ENCODE data around the gene AKAP3.

Gene AKAP3

GRCh38 chr12:4591180-4591687, 57.6 kb downstream of the AKAP3 start:
- DNase-seq: no peak

- DNase-seq: no peak
These were observed 58.9 kb downstream of the AKAP3 start for GRCh38 chr12:4589941-4590340.

GRCh38 chr12:4588916-4589315, 59.9 kb downstream of the AKAP3 start:
- DNase-seq: no peak

- no peak for DNase-seq
These were observed 61.7 kb downstream of the AKAP3 start for GRCh38 chr12:4587108-4587507.

- DNase-seq: no peak
These were observed 62.4 kb downstream of the AKAP3 start for GRCh38 chr12:4586500-4586899.

GRCh38 chr12:4584896-4585295, 64.0 kb downstream of the AKAP3 start:
- no peak for DNase-seq

- no peak for DNase-seq
These were observed 64.6 kb downstream of the AKAP3 start for GRCh38 chr12:4584281-4584680.

- no peak for DNase-seq
These were observed 68.6 kb downstream of the AKAP3 start for GRCh38 chr12:4580281-4580688.

GRCh38 chr12:4579305-4580102, 69.3 kb downstream of the AKAP3 start:
- DNase-seq: no peak

- no peak for DNase-seq
These were observed 76.2 kb downstream of the AKAP3 start for GRCh38 chr12:4572680-4573079.

- DNase-seq: no peak
These were observed 79.6 kb downstream of the AKAP3 start for GRCh38 chr12:4569261-4569660.

- no peak for DNase-seq
These were observed 81.6 kb downstream of the AKAP3 start for GRCh38 chr12:4567073-4567881.

- DNase-seq: no peak
These were observed 82.4 kb downstream of the AKAP3 start for GRCh38 chr12:4566474-4566873.
